ENCODE measurements around the gene KCTD5. TPM values are rescaled to one million over a fixed set of nuclear protein-coding genes. Genes with fewer than 3 reads are reported as not detected.
A peak's percentile ranks its signal among the peaks of the same experiment; 100 is the strongest.

Gene KCTD5
- total and polyA plus RNA-seq, 4 donors = 17.4 to 44.3 (median 34.0) TPM

DNA sequence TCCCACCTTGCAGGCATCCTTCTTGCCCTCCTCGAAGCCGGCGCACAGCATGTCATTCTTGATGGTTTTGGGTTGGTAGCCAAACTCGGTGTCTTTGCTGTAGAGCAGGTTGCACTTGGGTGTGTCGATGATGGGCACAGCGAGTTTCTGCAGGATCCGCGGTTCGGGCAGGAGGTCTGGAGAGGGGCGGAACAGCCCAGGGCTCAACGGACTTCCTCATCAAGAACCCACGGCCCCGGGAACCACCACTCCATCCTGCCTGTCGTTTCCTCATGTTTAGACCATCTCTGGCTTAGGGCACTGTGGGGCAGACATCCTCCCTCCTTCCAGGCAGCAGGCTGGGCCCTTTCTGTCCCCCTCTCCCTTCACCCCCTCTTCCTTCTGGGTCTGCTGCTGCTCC, 31.2 kb downstream of the KCTD5 start:
- Histone ChIP-seq H3K9me3 (ENCODE audit: control insufficient read depth, insufficient read depth, low read length) (no peaks in the 10 kb centered on the region), H3K27me3 (ENCODE audit: control insufficient read depth, insufficient read depth, low read length) (no peaks in the 10 kb centered on the region), H3K4me1 (ENCODE audit: control insufficient read depth, insufficient read depth, low read length) (peaks cover 12% of the 10 kb centered on the region), H3K27ac (ENCODE audit: low read depth, low read length) (no peak overlapping the region), H3K36me3 (ENCODE audit: control insufficient read depth, insufficient read depth, low read length) (peaks cover 62% of the 10 kb centered on the region), H3K4me3 (ENCODE audit: low read depth, low read length) (no peak overlapping the region)
- DNase-seq (ENCODE audit: low read depth in 4 of 6, low spot score in 6 of 6) = no peak
- WGBS (ENCODE audit: insufficient coverage) = 90% methylated on average over 12 of the region's 14 CpGs

DNA sequence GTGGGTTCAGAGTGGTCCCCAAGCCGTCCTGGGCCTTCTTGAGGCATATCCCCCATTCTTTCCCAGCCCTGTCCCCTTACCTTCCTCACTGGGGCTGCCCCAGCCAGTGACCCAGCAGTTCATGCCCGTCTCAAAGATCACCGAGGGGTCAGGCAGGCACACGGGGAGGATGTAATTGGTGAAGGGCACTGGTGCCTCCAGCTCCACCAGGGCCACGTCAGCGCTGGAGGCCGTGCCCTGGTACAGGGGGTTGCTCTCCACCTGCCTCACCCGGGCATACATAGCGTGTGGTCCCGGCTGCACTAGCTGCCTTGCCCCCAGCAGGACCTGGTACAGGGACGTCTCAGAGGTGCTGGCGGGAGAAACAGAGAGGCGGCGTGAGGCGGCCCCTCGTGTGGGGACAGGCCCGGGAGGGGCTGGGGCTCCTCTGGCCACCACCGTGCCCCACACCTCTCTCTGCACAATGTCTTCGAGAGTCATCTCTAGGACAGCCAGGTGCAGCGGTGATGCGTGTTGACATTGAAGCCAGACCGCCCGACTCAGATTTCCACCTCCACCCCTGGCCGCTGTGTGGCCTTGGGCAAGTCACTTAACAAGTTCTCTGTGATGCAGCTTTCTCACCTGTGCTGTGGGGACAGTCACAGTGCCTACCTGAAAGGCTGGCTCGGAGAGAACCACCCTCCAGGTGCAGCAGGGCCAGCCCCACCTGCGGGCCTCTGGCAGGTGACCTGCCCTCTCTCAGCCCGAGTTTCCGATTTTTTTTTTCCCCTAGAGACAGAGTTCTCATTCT, 31.9 kb downstream of the KCTD5 start:
- H3K4me1 ChIP-seq (ENCODE audit: control insufficient read depth, insufficient read depth, low read length) = peaks cover 15% of the 10 kb centered on the region
- no peak overlapping the region for H3K4me3 ChIP-seq (ENCODE audit: low read depth, low read length)
- H3K27me3 ChIP-seq (ENCODE audit: control insufficient read depth, insufficient read depth, low read length) = no peaks in the 10 kb centered on the region
- peaks cover 60% of the 10 kb centered on the region for H3K36me3 ChIP-seq (ENCODE audit: control insufficient read depth, insufficient read depth, low read length)
- no peak for DNase-seq (ENCODE audit: low read depth in 4 of 6, low spot score in 6 of 6)
- no peak overlapping the region for H3K27ac ChIP-seq (ENCODE audit: low read depth, low read length)
- WGBS (ENCODE audit: insufficient coverage) = 89% methylated on average over 27 of the region's 28 CpGs
- H3K9me3 ChIP-seq (ENCODE audit: control insufficient read depth, insufficient read depth, low read length) = no peaks in the 10 kb centered on the region

DNA sequence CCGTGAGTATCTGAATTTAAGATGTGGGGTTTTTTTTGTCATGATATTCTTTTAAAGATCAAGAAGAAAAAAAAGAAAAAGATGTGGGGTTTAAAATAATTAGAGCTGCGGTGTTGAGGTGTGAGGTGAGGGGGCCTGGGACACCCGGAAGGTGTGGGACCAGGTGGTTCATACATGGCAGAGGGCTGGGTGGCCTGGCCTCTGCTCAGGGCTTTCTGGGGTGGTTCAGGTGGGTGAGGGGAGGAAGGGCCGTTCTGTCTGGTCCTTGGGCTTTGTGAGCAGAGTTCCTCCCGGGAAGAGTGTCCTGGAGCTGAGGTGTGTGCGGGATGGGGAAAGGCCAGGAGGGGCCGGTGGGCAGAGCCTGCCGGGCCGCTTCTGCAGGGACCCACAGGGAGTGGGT, 32.7 kb downstream of the KCTD5 start:
- no peak for DNase-seq (ENCODE audit: low read depth in 4 of 6, low spot score in 6 of 6)
- WGBS (ENCODE audit: insufficient coverage) = 36% methylated on average over 9 of the region's 9 CpGs
- H3K36me3 ChIP-seq (ENCODE audit: control insufficient read depth, insufficient read depth, low read length) = peaks cover 59% of the 10 kb centered on the region
- H3K27ac ChIP-seq (ENCODE audit: low read depth, low read length) = no peak overlapping the region
- H3K27me3 ChIP-seq (ENCODE audit: control insufficient read depth, insufficient read depth, low read length) = no peaks in the 10 kb centered on the region
- H3K9me3 ChIP-seq (ENCODE audit: control insufficient read depth, insufficient read depth, low read length) = no peaks in the 10 kb centered on the region
- H3K4me3 ChIP-seq (ENCODE audit: low read depth, low read length) = no peak overlapping the region
- H3K4me1 ChIP-seq (ENCODE audit: control insufficient read depth, insufficient read depth, low read length) = peaks cover 23% of the 10 kb centered on the region

DNA sequence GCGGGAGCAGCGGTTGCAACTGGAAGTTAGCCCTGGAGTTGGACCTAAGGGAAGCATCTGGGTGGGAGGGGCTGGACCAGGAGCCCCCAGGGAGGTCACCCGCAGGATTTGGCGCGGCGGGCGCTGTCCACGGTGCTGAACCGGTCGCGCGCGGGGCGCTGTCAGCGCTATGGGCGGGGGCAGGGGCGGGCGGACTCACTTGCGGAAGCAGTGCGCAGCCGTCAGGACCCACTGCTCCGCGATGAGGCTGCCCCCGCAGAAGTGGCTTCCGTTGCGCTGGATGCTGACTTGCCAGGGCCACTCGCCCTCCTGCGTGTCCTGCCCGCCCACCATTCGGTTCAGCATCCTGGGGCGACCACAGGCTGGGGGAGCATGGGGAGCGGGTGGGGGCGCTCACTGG, 33.2 kb downstream of the KCTD5 start:
- peak in 2 of 6 donors; percentile 54 to 66 for DNase-seq (ENCODE audit: low read depth in 4 of 6, low spot score in 6 of 6)

GRCh38 chr16:2715966-2716885, 33.9 kb downstream of the KCTD5 start:
- no peaks in the 10 kb centered on the region for H3K9me3 ChIP-seq (ENCODE audit: control insufficient read depth, insufficient read depth, low read length)
- H3K4me1 ChIP-seq (ENCODE audit: control insufficient read depth, insufficient read depth, low read length) = peaks cover 30% of the 10 kb centered on the region
- DNase-seq (ENCODE audit: low read depth in 4 of 6, low spot score in 6 of 6) = no peak
- 71% methylated on average over 15 of the region's 17 CpGs for WGBS (ENCODE audit: insufficient coverage)
- no peak overlapping the region for H3K27ac ChIP-seq (ENCODE audit: low read depth, low read length)
- peaks cover 49% of the 10 kb centered on the region for H3K36me3 ChIP-seq (ENCODE audit: control insufficient read depth, insufficient read depth, low read length)
- H3K27me3 ChIP-seq (ENCODE audit: control insufficient read depth, insufficient read depth, low read length) = no peaks in the 10 kb centered on the region
- H3K4me3 ChIP-seq (ENCODE audit: low read depth, low read length) = no peak overlapping the region

More for the DNA sequence above, 33.2 kb downstream of the KCTD5 start:
- WGBS (ENCODE audit: insufficient coverage) = 6% methylated on average over 30 of the region's 33 CpGs
- Histone ChIP-seq H3K9me3 (ENCODE audit: control insufficient read depth, insufficient read depth, low read length) (no peaks in the 10 kb centered on the region), H3K4me1 (ENCODE audit: control insufficient read depth, insufficient read depth, low read length) (peaks cover 28% of the 10 kb centered on the region), H3K4me3 (ENCODE audit: low read depth, low read length) (no peak overlapping the region), H3K27me3 (ENCODE audit: control insufficient read depth, insufficient read depth, low read length) (no peaks in the 10 kb centered on the region), H3K27ac (ENCODE audit: low read depth, low read length) (no peak overlapping the region), H3K36me3 (ENCODE audit: control insufficient read depth, insufficient read depth, low read length) (peaks cover 55% of the 10 kb centered on the region)

GRCh38 chr16:2716948-2717347, 34.6 kb downstream of the KCTD5 start:
- no peaks in the 10 kb centered on the region for H3K9me3 ChIP-seq (ENCODE audit: control insufficient read depth, insufficient read depth, low read length)
- H3K36me3 ChIP-seq (ENCODE audit: control insufficient read depth, insufficient read depth, low read length) = peaks cover 43% of the 10 kb centered on the region
- H3K27ac ChIP-seq (ENCODE audit: low read depth, low read length) = no peak overlapping the region
- H3K4me3 ChIP-seq (ENCODE audit: low read depth, low read length) = no peak overlapping the region
- DNase-seq (ENCODE audit: low read depth in 4 of 6, low spot score in 6 of 6) = no peak
- no peaks in the 10 kb centered on the region for H3K27me3 ChIP-seq (ENCODE audit: control insufficient read depth, insufficient read depth, low read length)
- H3K4me1 ChIP-seq (ENCODE audit: control insufficient read depth, insufficient read depth, low read length) = peaks cover 30% of the 10 kb centered on the region
- WGBS (ENCODE audit: insufficient coverage) = 81% methylated on average over 8 of the region's 10 CpGs

DNA sequence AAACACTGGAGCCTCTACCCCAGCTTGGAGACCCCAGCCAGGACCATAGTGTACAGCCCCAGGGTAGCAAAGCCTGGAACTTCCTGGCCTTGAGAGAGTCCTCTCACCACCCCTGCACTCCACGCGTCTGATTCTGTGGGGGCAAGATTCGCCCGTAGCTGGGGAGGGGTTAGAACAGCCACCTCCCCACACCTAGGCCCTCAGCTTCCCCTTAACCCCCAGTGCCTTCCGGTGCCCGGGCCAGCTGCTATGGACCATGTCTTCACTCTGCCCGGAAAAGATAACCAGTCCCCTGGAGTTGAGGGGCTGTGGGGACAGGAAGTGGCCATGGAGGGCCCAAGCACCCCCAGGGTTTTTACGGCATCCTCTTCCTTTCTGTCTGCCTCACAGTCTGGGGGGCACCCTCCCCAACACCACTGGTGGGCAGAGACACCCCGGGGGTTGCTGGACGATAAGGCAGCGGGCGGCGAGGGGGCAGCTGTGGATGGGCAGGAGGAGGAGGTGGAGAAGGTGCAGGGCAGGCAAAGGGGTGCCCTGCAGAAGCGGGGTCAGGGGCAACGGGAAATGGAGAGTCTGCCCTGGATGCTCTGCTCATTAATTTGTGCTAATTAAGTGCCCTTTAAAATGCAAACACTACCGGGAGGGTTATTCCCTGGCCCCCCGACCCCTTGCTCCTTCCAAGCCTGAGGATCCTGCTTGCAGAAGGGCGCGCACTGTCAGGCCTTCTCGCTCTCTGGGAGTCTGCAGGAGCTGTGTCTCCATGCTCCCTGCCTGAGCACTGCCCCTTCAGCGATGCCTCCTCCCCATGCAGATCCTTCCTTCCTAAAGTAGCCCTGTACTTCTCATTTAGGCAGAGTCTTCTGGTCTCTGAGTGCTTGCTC, 35.3 kb downstream of the KCTD5 start:
- H3K27me3 ChIP-seq (ENCODE audit: control insufficient read depth, insufficient read depth, low read length) = no peaks in the 10 kb centered on the region
- peaks cover 37% of the 10 kb centered on the region for H3K36me3 ChIP-seq (ENCODE audit: control insufficient read depth, insufficient read depth, low read length)
- no peak overlapping the region for H3K27ac ChIP-seq (ENCODE audit: low read depth, low read length)
- peaks cover 30% of the 10 kb centered on the region for H3K4me1 ChIP-seq (ENCODE audit: control insufficient read depth, insufficient read depth, low read length)
- DNase-seq (ENCODE audit: low read depth in 4 of 6, low spot score in 6 of 6) = no peak
- WGBS (ENCODE audit: insufficient coverage) = 83% methylated on average over 14 of the region's 21 CpGs
- no peaks in the 10 kb centered on the region for H3K9me3 ChIP-seq (ENCODE audit: control insufficient read depth, insufficient read depth, low read length)
- H3K4me3 ChIP-seq (ENCODE audit: low read depth, low read length) = no peak overlapping the region

DNA sequence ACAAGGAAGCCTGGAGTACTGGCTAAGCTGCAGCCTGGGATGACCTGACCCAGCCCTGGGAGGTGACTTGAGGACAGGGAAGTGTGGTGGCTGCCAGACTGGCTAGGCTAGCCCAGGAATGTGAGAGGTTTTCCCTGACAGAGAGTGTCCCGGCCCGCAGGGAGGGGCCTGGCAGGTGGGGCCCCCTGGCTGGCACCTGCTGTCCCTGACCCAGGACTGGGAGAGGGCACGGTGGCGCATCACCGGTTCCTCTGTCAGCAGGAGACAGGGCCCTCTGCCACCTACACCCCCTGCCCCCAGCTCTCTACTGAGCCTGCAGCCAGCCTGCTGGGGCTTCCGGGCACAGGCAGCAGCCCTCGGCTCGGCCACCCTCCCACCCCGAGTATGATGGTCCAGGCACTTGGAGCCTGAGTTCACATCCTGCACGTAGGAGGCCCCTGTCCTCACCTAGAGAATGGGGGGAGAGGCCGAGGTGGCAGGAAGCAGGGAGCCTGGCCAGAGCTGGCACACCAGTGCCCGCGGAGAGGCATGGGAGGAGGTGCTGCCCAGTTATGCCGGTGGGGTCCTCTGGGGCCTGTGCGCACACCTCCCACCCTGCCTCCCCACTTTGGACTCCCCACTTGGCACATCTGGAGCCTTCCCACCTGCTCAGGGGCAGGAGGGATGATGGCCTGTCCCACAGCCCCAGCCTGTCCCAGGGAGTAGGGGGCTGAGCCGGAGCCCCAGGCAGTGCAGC, 37.2 kb downstream of the KCTD5 start:
- Histone ChIP-seq H3K9me3 (ENCODE audit: control insufficient read depth, insufficient read depth, low read length) (no peaks in the 10 kb centered on the region), H3K36me3 (ENCODE audit: control insufficient read depth, insufficient read depth, low read length) (peaks cover 28% of the 10 kb centered on the region), H3K4me1 (ENCODE audit: control insufficient read depth, insufficient read depth, low read length) (peaks cover 30% of the 10 kb centered on the region), H3K4me3 (ENCODE audit: low read depth, low read length) (no peak overlapping the region), H3K27me3 (ENCODE audit: control insufficient read depth, insufficient read depth, low read length) (no peaks in the 10 kb centered on the region), H3K27ac (ENCODE audit: low read depth, low read length) (no peak overlapping the region)
- no peak for DNase-seq (ENCODE audit: low read depth in 4 of 6, low spot score in 6 of 6)
- WGBS (ENCODE audit: insufficient coverage) = 89% methylated on average over 13 of the region's 16 CpGs

GRCh38 chr16:2720064-2720457, 37.7 kb downstream of the KCTD5 start, which contains the start of gene PRSS27:
Gene PRSS27 (minus strand): TSS chr16:2720224. CDS start chr16:2720160, 64 bp downstream.
- no peak for DNase-seq (ENCODE audit: low read depth in 4 of 6, low spot score in 6 of 6)
- Histone ChIP-seq H3K9me3 (ENCODE audit: control insufficient read depth, insufficient read depth, low read length) (no peaks in the 10 kb centered on the region), H3K4me1 (ENCODE audit: control insufficient read depth, insufficient read depth, low read length) (peaks cover 29% of the 10 kb centered on the region), H3K4me3 (ENCODE audit: low read depth, low read length) (peak within 1 kb of the TSS; percentile 26), H3K27me3 (ENCODE audit: control insufficient read depth, insufficient read depth, low read length) (no peaks in the 10 kb centered on the region), H3K27ac (ENCODE audit: low read depth, low read length) (no peak within 1 kb of the TSS), H3K36me3 (ENCODE audit: control insufficient read depth, insufficient read depth, low read length) (peaks cover 27% of the 10 kb centered on the region)
- 85% methylated on average over 20 of the region's 26 CpGs for WGBS (ENCODE audit: insufficient coverage)
